Measurements from ENCODE around the gene ACHE.
"Not testable (repeated sequence)": the region's sequence is repeated elsewhere in the genome, so short reads cannot be mapped to it uniquely, and the experiment has no call there.

ACHE gene

DNA sequence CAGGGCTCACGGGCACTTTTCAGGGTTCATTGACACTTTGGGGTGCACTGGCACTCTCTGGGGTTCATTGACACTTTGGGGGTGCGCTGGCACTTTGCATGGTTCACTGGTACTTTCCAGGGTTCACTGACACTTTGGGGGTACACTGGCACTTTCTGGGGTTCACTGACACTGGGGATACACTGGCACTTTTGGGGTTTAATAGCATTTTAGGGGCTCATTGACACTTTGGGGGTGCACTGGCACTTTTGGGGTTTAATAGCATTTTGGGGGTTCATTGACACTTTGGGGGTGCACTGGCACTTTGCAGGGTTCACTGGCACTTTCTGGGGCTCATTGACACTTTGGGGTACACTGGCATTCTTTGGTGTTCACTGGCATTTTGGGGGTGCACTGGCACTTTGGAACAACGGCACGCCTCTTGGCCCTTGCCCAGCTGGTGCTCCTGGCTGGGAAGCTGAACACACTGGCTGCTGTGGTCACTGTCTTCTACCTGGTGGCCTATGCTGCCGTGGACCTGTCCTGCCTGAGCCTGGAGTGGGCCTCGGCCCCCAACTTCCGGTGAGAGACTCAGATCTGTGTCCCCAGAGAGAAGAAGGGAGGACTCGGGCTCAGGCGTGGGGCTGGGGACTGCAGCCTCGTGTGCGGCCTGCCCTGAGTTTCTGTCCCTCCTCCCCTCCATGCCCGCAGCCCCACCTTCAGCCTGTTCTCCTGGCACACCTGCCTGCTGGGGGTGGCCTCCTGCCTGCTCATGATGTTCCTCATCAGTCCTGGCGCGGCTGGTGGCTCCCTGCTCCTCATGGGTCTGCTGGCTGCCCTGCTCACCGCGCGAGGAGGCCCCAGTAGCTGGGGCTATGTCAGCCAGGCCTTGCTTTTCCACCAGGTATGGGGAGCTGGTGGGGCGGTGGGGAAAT, 34.7 kb downstream of the ACHE start:
- no peak overlapping the region for H3K27ac ChIP-seq
- TF ChIP-seq, protein P1, sequence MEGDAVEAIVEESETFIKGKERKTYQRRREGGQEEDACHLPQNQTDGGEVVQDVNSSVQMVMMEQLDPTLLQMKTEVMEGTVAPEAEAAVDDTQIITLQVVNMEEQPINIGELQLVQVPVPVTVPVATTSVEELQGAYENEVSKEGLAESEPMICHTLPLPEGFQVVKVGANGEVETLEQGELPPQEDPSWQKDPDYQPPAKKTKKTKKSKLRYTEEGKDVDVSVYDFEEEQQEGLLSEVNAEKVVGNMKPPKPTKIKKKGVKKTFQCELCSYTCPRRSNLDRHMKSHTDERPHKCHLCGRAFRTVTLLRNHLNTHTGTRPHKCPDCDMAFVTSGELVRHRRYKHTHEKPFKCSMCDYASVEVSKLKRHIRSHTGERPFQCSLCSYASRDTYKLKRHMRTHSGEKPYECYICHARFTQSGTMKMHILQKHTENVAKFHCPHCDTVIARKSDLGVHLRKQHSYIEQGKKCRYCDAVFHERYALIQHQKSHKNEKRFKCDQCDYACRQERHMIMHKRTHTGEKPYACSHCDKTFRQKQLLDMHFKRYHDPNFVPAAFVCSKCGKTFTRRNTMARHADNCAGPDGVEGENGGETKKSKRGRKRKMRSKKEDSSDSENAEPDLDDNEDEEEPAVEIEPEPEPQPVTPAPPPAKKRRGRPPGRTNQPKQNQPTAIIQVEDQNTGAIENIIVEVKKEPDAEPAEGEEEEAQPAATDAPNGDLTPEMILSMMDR (conservative IDR thresholded peaks at IDR 0.05), result no peak

DNA sequence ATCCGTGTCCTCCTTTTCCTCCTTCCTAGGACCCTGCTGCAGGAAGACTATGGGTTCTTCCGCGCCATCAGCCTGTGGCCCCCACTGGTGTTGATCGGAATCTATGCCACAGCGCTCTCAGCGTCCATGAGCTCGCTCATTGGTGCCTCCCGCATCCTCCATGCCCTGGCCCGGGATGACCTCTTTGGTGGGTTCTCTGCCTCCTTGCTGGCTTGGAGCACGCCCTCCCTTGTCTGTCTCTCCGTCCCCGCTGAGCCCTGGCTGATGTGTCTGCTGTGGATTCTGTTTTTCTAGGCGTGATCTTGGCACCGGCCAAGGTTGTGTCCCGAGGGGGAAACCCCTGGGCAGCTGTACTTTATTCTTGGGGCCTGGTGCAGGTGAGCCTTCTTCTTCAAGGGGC, 35.8 kb downstream of the ACHE start:
- TF ChIP-seq, protein P1 (conservative IDR thresholded peaks at IDR 0.05), result no peak
- no peak overlapping the region for H3K27ac ChIP-seq

GRCh38 chr7:100856871-100857282, 38.8 kb downstream of the ACHE start:
- no peak overlapping the region for H3K27ac ChIP-seq
- TF ChIP-seq, protein P1 (conservative IDR thresholded peaks at IDR 0.05), result no peak

GRCh38 chr7:100855515-100855914, 40.2 kb downstream of the ACHE start:
- no peak overlapping the region for H3K27ac ChIP-seq
- TF ChIP-seq, protein P1 (conservative IDR thresholded peaks at IDR 0.05), result no peak

GRCh38 chr7:100854899-100855298, 40.8 kb downstream of the ACHE start:
- not testable (repeated sequence) for H3K27ac ChIP-seq

GRCh38 chr7:100854146-100854895, 41.4 kb downstream of the ACHE start:
- no peak overlapping the region for H3K27ac ChIP-seq

GRCh38 chr7:100852048-100852872, 43.4 kb downstream of the ACHE start, which contains the start of gene SLC12A9:
SLC12A9 (plus strand) TSS chr7:100852713; CDS start chr7:100854198, 1,485 bp downstream.
- H3K27ac ChIP-seq, result peak within 1 kb of the TSS; percentile 74
- TF ChIP-seq, protein P1 (conservative IDR thresholded peaks at IDR 0.05), result peak; percentile 92

More at GRCh38 chr7:100854146-100854895, 41.4 kb downstream of the ACHE start:
- TF ChIP-seq, protein P1 (conservative IDR thresholded peaks at IDR 0.05), result no peak
